Panc1 (cell line): ENCODE data around the gene ODC1.

Experiments
- CTCF ChIP-seq: fragments of 450-650 bp; IDR thresholded peaks from 2 replicates; pipeline ENCODE4 v1.5.1; 2017; ENCODE audit warnings: mild to moderate bottlenecking
- POLR2AphosphoS5 ChIP-seq: IDR thresholded peaks from 2 replicates; pipeline ENCODE4 v1.6.1; 2012; ENCODE audit warnings: mild to moderate bottlenecking, low read depth, low read length, moderate library complexity
- REST ChIP-seq, 2 experiments: IDR thresholded peaks; 2 replicates each; pipeline ENCODE4 v1.6.1; 2011 to 2012; ENCODE audit warnings: low read depth in 2 of 2, control low read depth in 1 of 2, low read length in 1 of 2, mild to moderate bottlenecking in 1 of 2, moderate library complexity in 1 of 2; ENCODE audit not compliant: insufficient read depth in 1 of 2
- SIN3A ChIP-seq: IDR thresholded peaks from 2 replicates; pipeline ENCODE4 v1.6.1; 2012; ENCODE audit warnings: low read depth, mild to moderate bottlenecking, low read length, moderate library complexity, borderline replicate concordance; ENCODE audit not compliant: insufficient read depth
- TCF7L2 ChIP-seq: IDR thresholded peaks from 2 replicates; pipeline ENCODE4 v1.6.1; 2011; ENCODE audit warnings: mild to moderate bottlenecking, low read depth, low read length, inconsistent platforms

GRCh38 chr2:10494351-10495066, 46.4 kb upstream of the ODC1 start:
- TF ChIP-seq CTCF (no peak), SIN3A (no peak), POLR2AphosphoS5 (no peak), REST (IDR thresholded peaks at IDR 0.05; ENCODE audit: insufficient read depth in 1 of 2, low read depth in 2 of 2, low read length in 1 of 2) (no peak), TCF7L2 (no peak)
